Measurements from ENCODE around the gene MBD1. TPM values are rescaled to one million over a fixed set of nuclear protein-coding genes. Genes with fewer than 3 reads are reported as not detected.
"Not testable (repeated sequence)": the region's sequence is repeated elsewhere in the genome, so short reads cannot be mapped to it uniquely, and the experiment has no call there.

The MBD1 gene
- total RNA-seq, 6 experiments from 2014 or later, result 29.7 to 32.4 (median 30.7) TPM

DNA sequence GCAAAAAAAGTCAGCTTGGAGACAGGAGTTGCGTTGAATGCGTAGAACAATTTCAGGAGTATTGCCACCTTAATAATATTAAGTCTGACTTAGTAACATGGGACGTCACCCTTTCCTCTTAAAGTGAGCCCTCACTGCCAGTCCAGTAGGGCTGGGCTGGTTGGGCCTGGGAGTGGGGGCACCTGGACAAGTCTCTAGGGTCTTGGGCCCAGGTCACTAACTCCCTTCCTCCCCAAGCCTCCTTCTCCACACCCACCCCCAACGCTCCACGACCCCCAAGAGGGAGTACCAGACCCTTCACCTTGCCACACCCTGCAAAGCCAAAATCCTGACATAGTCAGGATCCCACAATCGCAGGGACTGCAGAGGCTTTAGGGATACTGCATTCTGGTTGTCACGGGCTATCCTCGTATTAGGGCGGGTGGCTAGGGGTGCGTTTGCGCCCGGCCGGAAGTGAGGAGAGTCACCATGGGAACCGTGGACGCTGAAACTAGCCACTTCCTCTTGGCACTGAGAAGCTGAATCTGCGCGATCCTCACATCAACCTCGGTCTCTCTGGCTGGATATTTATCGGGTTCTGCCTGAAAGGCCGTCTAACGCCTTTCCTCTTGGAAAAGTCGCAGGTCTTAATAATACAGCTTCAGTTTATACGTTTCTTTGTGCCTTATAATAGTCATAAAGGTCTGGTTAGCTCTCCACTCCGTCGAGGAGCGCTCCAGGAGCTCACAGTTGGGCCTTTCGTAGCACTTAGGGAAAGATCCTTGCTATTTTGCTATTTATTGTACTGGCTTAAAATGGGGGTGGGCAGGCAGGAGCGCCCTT is 16.5 kb upstream of the MBD1 start:
- no peaks in the 10 kb centered on the region for H3K9me3 ChIP-seq
- WGBS (ENCODE audit: insufficient coverage, low coverage, low lambda C conversion rate, missing lambda C conversion rate), result 19% methylated on average over 23 of the region's 28 CpGs

DNA sequence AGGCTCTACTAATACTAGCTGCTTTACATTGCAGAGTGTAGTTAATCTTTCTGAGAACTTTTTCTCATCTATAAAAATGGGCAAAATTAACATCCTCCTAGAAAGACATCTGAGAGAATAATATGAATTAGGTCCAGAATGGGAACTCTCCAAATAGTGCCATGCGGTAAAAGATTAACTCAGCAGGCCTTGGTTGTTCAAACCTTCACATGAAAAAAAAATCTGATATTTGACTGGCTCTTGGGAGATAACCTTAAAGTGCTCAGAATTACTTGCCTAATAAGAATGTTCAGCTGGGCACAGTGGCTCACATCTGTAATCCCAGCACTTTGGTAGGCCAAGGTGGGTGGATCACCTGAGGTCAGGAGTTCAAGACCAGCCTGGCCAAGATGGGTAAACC is 11.7 kb upstream of the MBD1 start:
- no peaks in the 10 kb centered on the region for H3K36me3 ChIP-seq
- DNase-seq (no peak), ATAC-seq (peak in 1 of 4 donors; percentile 36)
- no peak overlapping the region for H3K27ac ChIP-seq
- peaks cover 0 to 6% (median 0%) of the 10 kb centered on the region in 4 donors for H3K4me1 ChIP-seq
- intact Hi-C loops (cut with DNase I), result no loop called here
- 16% methylated on average over 1 of the region's 1 CpG for WGBS (ENCODE audit: insufficient coverage, low coverage, low lambda C conversion rate, missing lambda C conversion rate)
- no peaks in the 10 kb centered on the region for H3K27me3 ChIP-seq
- H3K4me3 ChIP-seq, result no peak overlapping the region
- H3K9me3 ChIP-seq, result no peaks in the 10 kb centered on the region
- TF ChIP-seq POLR2A (IDR thresholded peaks at IDR 0.05), result no peak
- TF ChIP-seq, protein P1, sequence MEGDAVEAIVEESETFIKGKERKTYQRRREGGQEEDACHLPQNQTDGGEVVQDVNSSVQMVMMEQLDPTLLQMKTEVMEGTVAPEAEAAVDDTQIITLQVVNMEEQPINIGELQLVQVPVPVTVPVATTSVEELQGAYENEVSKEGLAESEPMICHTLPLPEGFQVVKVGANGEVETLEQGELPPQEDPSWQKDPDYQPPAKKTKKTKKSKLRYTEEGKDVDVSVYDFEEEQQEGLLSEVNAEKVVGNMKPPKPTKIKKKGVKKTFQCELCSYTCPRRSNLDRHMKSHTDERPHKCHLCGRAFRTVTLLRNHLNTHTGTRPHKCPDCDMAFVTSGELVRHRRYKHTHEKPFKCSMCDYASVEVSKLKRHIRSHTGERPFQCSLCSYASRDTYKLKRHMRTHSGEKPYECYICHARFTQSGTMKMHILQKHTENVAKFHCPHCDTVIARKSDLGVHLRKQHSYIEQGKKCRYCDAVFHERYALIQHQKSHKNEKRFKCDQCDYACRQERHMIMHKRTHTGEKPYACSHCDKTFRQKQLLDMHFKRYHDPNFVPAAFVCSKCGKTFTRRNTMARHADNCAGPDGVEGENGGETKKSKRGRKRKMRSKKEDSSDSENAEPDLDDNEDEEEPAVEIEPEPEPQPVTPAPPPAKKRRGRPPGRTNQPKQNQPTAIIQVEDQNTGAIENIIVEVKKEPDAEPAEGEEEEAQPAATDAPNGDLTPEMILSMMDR (IDR thresholded peaks at IDR 0.05), result no peak

More for the DNA sequence above, 16.5 kb upstream of the MBD1 start:
- no peak for TF ChIP-seq POLR2A (IDR thresholded peaks at IDR 0.05)
- TF ChIP-seq, protein P1 (IDR thresholded peaks at IDR 0.05), result no peak
- H3K27ac ChIP-seq, result no peak overlapping the region
- H3K27me3 ChIP-seq, result no peaks in the 10 kb centered on the region
- intact Hi-C loops (cut with DNase I), result no loop called here
- peak overlapping the region; percentile 31 to 49 (median 45) for H3K4me3 ChIP-seq
- ATAC-seq (peak; percentile 93 to 99 (median 99)), DNase-seq (peak; percentile 78 to 87 (median 85))
- H3K36me3 ChIP-seq, result no peaks in the 10 kb centered on the region
- H3K4me1 ChIP-seq, result peaks cover 0 to 2% (median 0%) of the 10 kb centered on the region in 4 donors

DNA sequence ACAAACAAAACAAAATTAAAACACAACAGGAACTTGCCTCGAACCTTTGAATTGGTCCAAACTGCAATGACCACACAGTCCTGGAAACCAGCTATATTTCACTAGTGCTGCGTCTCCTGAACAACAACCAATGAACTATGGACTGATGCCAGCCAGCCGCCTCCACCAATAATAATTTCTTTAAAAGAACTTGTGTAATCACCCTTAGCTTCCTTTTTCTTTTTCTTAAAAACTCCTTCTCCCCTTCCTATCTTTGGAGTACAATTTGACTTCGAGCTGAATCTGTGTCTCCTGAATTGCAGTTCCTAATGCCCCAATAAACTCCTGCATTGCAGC is 7.8 kb upstream of the MBD1 start:
- intact Hi-C loops (cut with DNase I), result loop anchor here in 1 of 2 donors (10.0 kb wide), 1 partner anchor 66 kb away; no protein-coding TSS in a partner anchor
- DNase-seq, result no peak
- WGBS (ENCODE audit: insufficient coverage, low coverage, low lambda C conversion rate, missing lambda C conversion rate), result 65% methylated on average over 4 of the region's 4 CpGs

DNA sequence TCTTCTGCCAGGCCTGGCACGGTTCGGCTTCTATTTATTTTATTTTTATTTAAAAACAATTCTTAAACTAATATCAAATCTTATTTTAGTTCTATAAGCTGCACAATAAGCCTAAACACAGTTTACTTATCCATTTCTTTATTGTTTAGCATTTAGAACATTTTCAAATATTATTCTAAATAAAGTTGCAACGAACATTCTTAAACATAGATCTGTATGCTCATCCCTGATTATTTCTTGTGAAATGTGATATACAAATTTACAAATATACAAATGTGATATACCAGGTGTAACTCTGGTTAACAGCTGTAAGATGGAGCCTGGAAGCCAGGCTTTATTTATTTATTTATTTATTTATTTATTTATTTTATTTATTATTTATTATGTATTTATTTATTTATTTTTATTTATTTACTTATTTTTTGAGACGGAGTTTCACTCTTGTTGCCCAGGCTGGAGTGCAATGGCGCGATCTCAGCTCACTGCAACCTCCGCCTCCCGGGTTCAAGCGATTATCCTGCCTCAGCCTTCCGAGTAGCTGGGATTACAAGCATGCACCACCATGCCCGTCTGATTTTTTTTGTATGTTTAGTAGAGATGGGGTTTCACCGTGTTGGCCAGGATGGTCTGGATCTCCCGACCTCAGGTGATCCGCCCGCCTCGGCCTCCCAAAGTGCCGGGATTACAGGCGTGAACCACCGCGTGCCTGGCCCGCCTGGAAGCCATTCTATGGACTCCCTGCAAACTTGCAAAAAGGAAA is 7.2 kb upstream of the MBD1 start:
- DNase-seq, H3K4me1 ChIP-seq, H3K9me3 ChIP-seq, H3K36me3 ChIP-seq, ATAC-seq, H3K27me3 ChIP-seq: not testable (repeated sequence)
- intact Hi-C loops (cut with DNase I), result loop anchor here in 1 of 2 donors (10.0 kb wide), 1 partner anchor 66 kb away; no protein-coding TSS in a partner anchor
- WGBS (ENCODE audit: insufficient coverage, low coverage, low lambda C conversion rate, missing lambda C conversion rate), result 23% methylated on average over 5 of the region's 21 CpGs
- Histone ChIP-seq H3K27ac (peak overlapping the region; percentile 63 to 85 (median 73)), H3K4me3 (peak overlapping the region; percentile 64 to 72 (median 66))
- peak; percentile 19 for TF ChIP-seq POLR2A (IDR thresholded peaks at IDR 0.05)

More for the DNA sequence above, 7.8 kb upstream of the MBD1 start:
- ATAC-seq, result no peak
- TF ChIP-seq, protein P1 (IDR thresholded peaks at IDR 0.05), result no peak
- no peak for TF ChIP-seq POLR2A (IDR thresholded peaks at IDR 0.05)
- no peak overlapping the region for H3K27ac ChIP-seq
- H3K4me1 ChIP-seq, result peaks cover 0 to 8% (median 0%) of the 10 kb centered on the region in 4 donors
- no peaks in the 10 kb centered on the region for H3K36me3 ChIP-seq
- no peak overlapping the region for H3K4me3 ChIP-seq
- no peaks in the 10 kb centered on the region for H3K9me3 ChIP-seq
- no peaks in the 10 kb centered on the region for H3K27me3 ChIP-seq

Data from right lobe of liver (tissue), 6 donors.